ENCODE data around the gene GLT8D2. TPM values are rescaled to one million over a fixed set of nuclear protein-coding genes. Genes with fewer than 3 reads are reported as not detected.

GLT8D2 gene
- total and polyA plus RNA-seq, 2 donors (not counting 1 experiment from before 2014, with no cell fraction given), result not detected

- ChIA-PET CTCF (no interaction called here), POLR2A (no interaction called here)
- peaks cover 29% of the 10 kb centered on the region for H3K27me3 Mint-ChIP-seq
- Histone ChIP-seq H3K4me1 (ENCODE audit: control insufficient read depth in 2 of 2, insufficient read depth in 2 of 2, low read length in 2 of 2) (no peaks in the 10 kb centered on the region), H3K4me2 (replicated peaks; ENCODE audit: low read depth, low read length, poor library complexity, severe bottlenecking) (no peak overlapping the region), H3K4me3 (ENCODE audit: control extremely low read depth in 1 of 5, extremely low read depth in 1 of 5, insufficient read depth in 1 of 5, low read depth in 2 of 5, low read length in 4 of 5) (no peak overlapping the region), H4K20me1 (ENCODE audit: control insufficient read depth, insufficient read depth, low read length, poor library complexity, severe bottlenecking) (no peaks in the 10 kb centered on the region), H3K36me3 (replicated peaks in 1 of 2; ENCODE audit: control extremely low read depth in 1 of 2, control insufficient read depth in 1 of 2, extremely low read depth in 1 of 2, insufficient read depth in 2 of 2, low read length in 1 of 2) (no peaks in the 10 kb centered on the region), H2AFZ (ENCODE audit: insufficient read depth, low read depth, low read length, poor library complexity, severe bottlenecking) (no peak overlapping the region), H3K79me2 (ENCODE audit: control insufficient read depth, insufficient read depth, low read length) (no peaks in the 10 kb centered on the region), H3K9ac (ENCODE audit: low read length) (no peak overlapping the region), H3K27me3 (replicated peaks in 1 of 4; ENCODE audit: control extremely low read depth in 1 of 4, control insufficient read depth in 3 of 4, insufficient read depth in 4 of 4, low read length in 3 of 4) (peaks cover 0 to 6% (median 0%) of the 10 kb centered on the region in 4 experiments), H3K27ac (ENCODE audit: low read length in 2 of 2) (no peak overlapping the region), H3K9me3 (ENCODE audit: control extremely low read depth in 1 of 3, control insufficient read depth in 2 of 3, insufficient read depth in 1 of 3, low read length in 2 of 3) (peaks cover 0 to 13% (median 4%) of the 10 kb centered on the region in 3 donors)
- no CpG with 5 or more reads among the region's 6 CpGs for WGBS (ENCODE audit: insufficient coverage)
- peaks cover 2% of the 10 kb centered on the region for H3K9me3 Mint-ChIP-seq (ENCODE audit: insufficient read depth)
- no peak overlapping the region for H3K4me3 Mint-ChIP-seq
- TF ChIP-seq CTCF (IDR thresholded peaks at IDR 0.05) (no peak), EZH2 (IDR thresholded peaks at IDR 0.05; ENCODE audit: borderline replicate concordance, insufficient read depth, low read depth, low read length, poor library complexity, severe bottlenecking) (no peak)
- DNase-seq, result no peak
- ATAC-seq (ENCODE audit: low read depth), result no peak
- no peak overlapping the region for H3K27ac Mint-ChIP-seq
- H3K4me1 Mint-ChIP-seq, result no peaks in the 10 kb centered on the region
- intact Hi-C loops (cut with micrococcal nuclease), result no loop called here
Observed at GRCh38 chr12:104024348-104024747, 25.6 kb downstream of the GLT8D2 start.

GRCh38 chr12:104023710-104024109 lies 26.3 kb downstream of the GLT8D2 start:
- no peak overlapping the region for H3K27ac ChIP-seq (ENCODE audit: low read length in 2 of 2)
- H3K36me3 ChIP-seq (replicated peaks in 1 of 2; ENCODE audit: control extremely low read depth in 1 of 2, control insufficient read depth in 1 of 2, extremely low read depth in 1 of 2, insufficient read depth in 2 of 2, low read length in 1 of 2), result no peaks in the 10 kb centered on the region
- Mint-ChIP-seq H3K4me3 (no peak overlapping the region), H3K9me3 (ENCODE audit: insufficient read depth) (peaks cover 2% of the 10 kb centered on the region), H3K27me3 (peaks cover 29% of the 10 kb centered on the region), H3K27ac (no peak overlapping the region), H3K4me1 (no peaks in the 10 kb centered on the region)
- no CpG with 5 or more reads among the region's 2 CpGs for WGBS (ENCODE audit: insufficient coverage)
- no peaks in the 10 kb centered on the region for H3K4me1 ChIP-seq (ENCODE audit: control insufficient read depth in 2 of 2, insufficient read depth in 2 of 2, low read length in 2 of 2)
- POLR2A ChIA-PET, result no interaction called here
- intact Hi-C loops (cut with micrococcal nuclease), result no loop called here
- H2AFZ ChIP-seq (ENCODE audit: insufficient read depth, low read depth, low read length, poor library complexity, severe bottlenecking), result no peak overlapping the region
- no peak for ATAC-seq (ENCODE audit: low read depth)
- no peak overlapping the region for H3K9ac ChIP-seq (ENCODE audit: low read length)
- no peak overlapping the region for H3K4me2 ChIP-seq (replicated peaks; ENCODE audit: low read depth, low read length, poor library complexity, severe bottlenecking)
- no peak overlapping the region for H3K4me3 ChIP-seq (ENCODE audit: control extremely low read depth in 1 of 5, extremely low read depth in 1 of 5, insufficient read depth in 1 of 5, low read depth in 2 of 5, low read length in 4 of 5)
- CTCF ChIA-PET, result no interaction called here
- DNase-seq, result no peak
- peaks cover 0 to 6% (median 0%) of the 10 kb centered on the region in 4 experiments for H3K27me3 ChIP-seq (replicated peaks in 1 of 4; ENCODE audit: control extremely low read depth in 1 of 4, control insufficient read depth in 3 of 4, insufficient read depth in 4 of 4, low read length in 3 of 4)
- H3K79me2 ChIP-seq (ENCODE audit: control insufficient read depth, insufficient read depth, low read length), result no peaks in the 10 kb centered on the region
- H4K20me1 ChIP-seq (ENCODE audit: control insufficient read depth, insufficient read depth, low read length, poor library complexity, severe bottlenecking), result no peaks in the 10 kb centered on the region
- H3K9me3 ChIP-seq (ENCODE audit: control extremely low read depth in 1 of 3, control insufficient read depth in 2 of 3, insufficient read depth in 1 of 3, low read length in 2 of 3), result peaks cover 0 to 13% (median 4%) of the 10 kb centered on the region in 3 donors
- TF ChIP-seq CTCF (IDR thresholded peaks at IDR 0.05), result no peak
- TF ChIP-seq EZH2 (IDR thresholded peaks at IDR 0.05; ENCODE audit: borderline replicate concordance, insufficient read depth, low read depth, low read length, poor library complexity, severe bottlenecking), result no peak

All from B cell (primary cell).